Stomach (tissue), 9 donors: Measurements from ENCODE around the gene PORCN. TPM values are rescaled to one million over a fixed set of nuclear protein-coding genes. Genes with fewer than 3 reads are reported as not detected.

Source experiments
- DNase-seq, 2 donors: peaks; one replicate each; pipeline versions ENCODE4 v3.0.0 to v3.0.0-alpha.2; 2013 to 2019
- H3K27ac ChIP-seq, 5 donors: fragments of 200-600 bp in 4 of 5; sonication (generic) in 4 of 5; one replicate each; pipeline ENCODE4 v1.5.1; 2013 to 2019; ENCODE audit warnings: mild to moderate bottlenecking in 1 of 5, moderate library complexity in 1 of 5
- H3K27me3 ChIP-seq, 3 donors: fragments of 200-600 bp; sonication (generic); one replicate each; pipeline ENCODE4 v1.5.1; 2017 to 2019; ENCODE audit warnings: mixed run types in 1 of 3
- H3K36me3 ChIP-seq, 4 donors: fragments of 200-600 bp; sonication (generic); 1 replicate in 3 of 4; 2 replicates in 1 of 4; pipeline ENCODE4 v1.5.1; 2016 to 2019
- H3K4me1 ChIP-seq, 4 donors: fragments of 200-600 bp; sonication (generic); one replicate each; pipeline ENCODE4 v1.5.1; 2016 to 2019
- H3K4me3 ChIP-seq, 4 donors: fragments of 200-600 bp; sonication (generic) in 3 of 4; one replicate each; pipeline ENCODE4 v1.5.1; 2016 to 2019; ENCODE audit warnings: mild to moderate bottlenecking in 1 of 4
- H3K9me3 ChIP-seq, 4 donors: fragments of 200-600 bp; sonication (generic); one replicate each; pipeline ENCODE4 v1.5.1; 2016 to 2019
- EP300 ChIP-seq: sonication (generic); formaldehyde crosslinking; IDR thresholded peaks from one replicate; pipeline ENCODE4 v1.6.1; 2017; ENCODE audit warnings: antibody characterized with exemption
- POLR2A ChIP-seq, 4 donors: fragments of 450-650 bp; IDR thresholded peaks; one replicate each; pipeline ENCODE4 v1.6.1; 2016; ENCODE audit warnings: antibody characterized with exemption in 4 of 4, control low read depth in 2 of 4, mild to moderate bottlenecking in 1 of 4, moderate library complexity in 1 of 4
- POLR2AphosphoS5 ChIP-seq, 3 donors: sonication (generic); formaldehyde crosslinking; IDR thresholded peaks; one replicate each; pipeline ENCODE4 v1.6.1; 2016; ENCODE audit warnings: antibody characterized with exemption in 3 of 3
- whole genome bisulfite sequencing, 5 donors: extraction: QIAGEN DNeasy Blood & Tissue Kit in 3 of 5; methylation state at CpG; one replicate each; pipeline versions ENCODE4 v1.1.5 to v1.1.7; 2013 to 2018; 5-methylcytosine and 5-hydroxymethylcytosine counted together
- intact Hi-C: fragments of 100-400 bp; cut with DNase I; formaldehyde crosslinking; loops from one replicate; pipeline ENCODE4 v1.15.1; 2023; ENCODE audit warnings: low total_unique reads
- polyA plus RNA-seq, 3 donors: library from polyadenylated mRNA; stranded (reverse); fragments of 200-250 nt; gene quantifications; one replicate each; pipeline ENCODE4 v1.2.3, GENCODE V29; 2013
- total RNA-seq, 5 donors: library from RNA; depleted of rRNA; stranded (reverse); fragments of >200 nt; gene quantifications; one replicate each; pipeline versions ENCODE4 v1.1.0 to v1.2.3, GENCODE V29; 2014 to 2016
- TF ChIP-seq, protein P1 (sequence below), 7 experiments: fragments of 450-650 bp in 4 of 7; fragments of 200-600 bp in 3 of 7; sonication (generic) in 3 of 7; IDR thresholded peaks; one replicate each; pipeline ENCODE4 v1.5.1; 2016 to 2019; ENCODE audit warnings: antibody characterized with exemption in 7 of 7, control low read depth in 2 of 7, mild to moderate bottlenecking in 1 of 7
- donor health status: healthy with polysubstance abuse.
- donor health status: Bipolar disorder and iron deficiency.
- donor health status: healthy.

PORCN gene
- total and polyA plus RNA-seq, 8 donors, result 1.8 to 27.4 (median 10.3) TPM

DNA sequence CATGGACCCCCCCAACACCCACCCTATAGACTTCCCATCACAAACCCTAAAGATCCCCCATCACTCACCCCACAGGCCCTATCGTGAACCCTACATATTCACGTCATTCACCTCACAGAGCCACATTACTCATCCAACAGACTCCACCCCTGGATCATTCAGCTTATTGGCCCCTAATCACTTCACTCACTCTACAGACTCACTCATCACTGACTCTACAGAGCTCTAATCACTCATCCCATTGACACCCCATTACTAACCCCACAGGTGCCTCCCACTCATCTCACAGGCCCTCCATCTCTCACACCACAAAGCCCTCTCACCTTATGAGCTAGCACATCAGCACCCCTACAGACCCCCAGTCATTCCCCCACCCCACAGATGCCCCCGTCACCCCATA lies 24.4 kb downstream of the PORCN start:
- WGBS, 5 donors, result 81 to 98% (median 88%) methylated on average over 3 of the region's 3 CpGs
- no peak for DNase-seq
- H3K27ac ChIP-seq, result no peak overlapping the region
- H3K9me3 ChIP-seq, result no peaks in the 10 kb centered on the region
- intact Hi-C loops, result no loop called here
- no peaks in the 10 kb centered on the region for H3K4me1 ChIP-seq
- H3K27me3 ChIP-seq, result no peaks in the 10 kb centered on the region
- TF ChIP-seq, protein P1, sequence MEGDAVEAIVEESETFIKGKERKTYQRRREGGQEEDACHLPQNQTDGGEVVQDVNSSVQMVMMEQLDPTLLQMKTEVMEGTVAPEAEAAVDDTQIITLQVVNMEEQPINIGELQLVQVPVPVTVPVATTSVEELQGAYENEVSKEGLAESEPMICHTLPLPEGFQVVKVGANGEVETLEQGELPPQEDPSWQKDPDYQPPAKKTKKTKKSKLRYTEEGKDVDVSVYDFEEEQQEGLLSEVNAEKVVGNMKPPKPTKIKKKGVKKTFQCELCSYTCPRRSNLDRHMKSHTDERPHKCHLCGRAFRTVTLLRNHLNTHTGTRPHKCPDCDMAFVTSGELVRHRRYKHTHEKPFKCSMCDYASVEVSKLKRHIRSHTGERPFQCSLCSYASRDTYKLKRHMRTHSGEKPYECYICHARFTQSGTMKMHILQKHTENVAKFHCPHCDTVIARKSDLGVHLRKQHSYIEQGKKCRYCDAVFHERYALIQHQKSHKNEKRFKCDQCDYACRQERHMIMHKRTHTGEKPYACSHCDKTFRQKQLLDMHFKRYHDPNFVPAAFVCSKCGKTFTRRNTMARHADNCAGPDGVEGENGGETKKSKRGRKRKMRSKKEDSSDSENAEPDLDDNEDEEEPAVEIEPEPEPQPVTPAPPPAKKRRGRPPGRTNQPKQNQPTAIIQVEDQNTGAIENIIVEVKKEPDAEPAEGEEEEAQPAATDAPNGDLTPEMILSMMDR (IDR thresholded peaks at IDR 0.05), result no peak
- TF ChIP-seq POLR2AphosphoS5 (IDR thresholded peaks at IDR 0.05) (no peak), EP300 (no peak), POLR2A (IDR thresholded peaks at IDR 0.05) (no peak)
- no peak overlapping the region for H3K4me3 ChIP-seq
- H3K36me3 ChIP-seq, result peaks cover 0 to 11% (median 6%) of the 10 kb centered on the region in 4 donors

DNA sequence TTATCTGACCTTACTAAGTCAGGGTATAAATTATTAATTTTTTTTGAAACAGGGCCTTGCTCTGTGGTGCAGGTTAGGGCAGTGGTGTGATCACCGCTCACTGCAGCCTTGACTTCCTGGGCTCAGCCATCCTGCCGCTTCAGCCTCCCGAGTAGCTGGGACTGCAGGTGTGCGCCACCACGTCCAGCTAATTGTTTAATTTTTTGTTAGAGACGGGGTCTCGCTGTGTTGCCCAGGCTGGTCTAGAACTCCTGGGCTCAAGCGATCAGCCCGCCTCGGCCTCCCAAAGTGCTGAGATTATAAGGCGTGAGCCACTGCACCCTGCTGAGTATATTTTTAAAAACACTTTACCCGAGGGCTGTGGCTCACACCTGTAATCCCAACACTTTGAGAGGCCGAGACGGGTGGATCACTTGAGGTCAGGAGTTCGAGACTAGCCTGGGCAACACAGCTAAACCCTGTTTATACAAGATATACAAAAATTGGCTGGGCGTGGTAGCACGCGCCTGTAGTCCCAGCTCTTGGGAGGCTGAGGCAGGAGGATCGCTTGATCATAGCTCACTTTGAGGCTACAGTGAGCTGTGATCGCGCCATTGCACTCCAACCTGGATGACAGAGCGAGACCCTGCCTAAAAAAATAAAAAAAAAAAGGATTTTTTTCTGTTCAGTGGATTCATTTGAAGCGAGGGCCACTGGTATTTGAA lies 30.0 kb downstream of the PORCN start:
- 70 to 81% (median 76%) methylated on average over 14 to 23 of the region's 23 CpGs for WGBS, 5 donors
- H3K27me3 ChIP-seq, result no peaks in the 10 kb centered on the region
- no peak for DNase-seq
- peak overlapping the region in 3 of 4 donors; percentile 27 to 66 (median 63) for H3K4me3 ChIP-seq
- H3K36me3 ChIP-seq, result peaks cover 0 to 15% (median 8%) of the 10 kb centered on the region in 4 donors
- H3K9me3 ChIP-seq, result no peaks in the 10 kb centered on the region
- intact Hi-C loops, result no loop called here
- peak overlapping the region; percentile 79 to 93 (median 90) for H3K27ac ChIP-seq
- TF ChIP-seq EP300 (no peak), POLR2AphosphoS5 (IDR thresholded peaks at IDR 0.05) (no peak)
- peaks cover 0 to 16% (median 10%) of the 10 kb centered on the region in 4 donors for H3K4me1 ChIP-seq

DNA sequence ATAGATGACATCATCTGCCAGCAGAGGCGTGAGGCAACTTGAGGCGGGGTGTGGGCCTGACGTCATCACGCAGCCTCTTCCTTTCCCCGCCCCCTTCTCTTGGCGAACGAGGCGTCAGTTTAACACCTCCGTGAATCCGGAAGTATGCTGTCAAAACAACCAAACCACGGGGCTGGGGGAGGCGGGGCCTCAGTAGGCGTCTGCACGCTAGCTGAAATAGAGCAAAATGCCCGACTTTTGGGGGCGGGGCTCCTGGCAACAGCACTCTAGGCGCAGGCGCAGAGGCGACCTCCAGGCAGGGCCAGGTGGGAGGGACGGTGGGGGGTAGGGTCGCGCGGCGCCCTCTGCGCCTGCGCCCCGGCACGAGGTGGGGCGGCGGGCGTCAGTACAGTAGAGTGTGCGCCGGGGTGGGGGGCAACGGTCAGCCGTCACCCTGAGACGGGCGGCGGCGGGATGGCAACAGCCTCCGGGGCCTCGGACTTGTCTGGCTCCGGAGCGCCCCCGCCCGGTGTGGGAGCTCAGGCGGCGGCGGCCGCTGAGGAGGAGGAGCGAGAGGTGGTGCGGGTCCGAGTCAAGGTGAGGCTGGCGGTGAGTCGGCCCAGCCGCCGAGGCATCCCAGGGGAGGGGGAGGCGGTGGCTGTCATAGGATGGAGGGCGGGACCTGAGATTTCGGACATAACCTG lies 30.7 kb downstream of the PORCN start, which contains the start of gene TBC1D25:
Gene TBC1D25 (plus strand): TSS at position 370 of the 683 bp plus-strand sequence. CDS start 84 bp downstream, at position 454.
- intact Hi-C loops, result no loop called here
- Histone ChIP-seq H3K27ac (peak within 1 kb of the TSS; percentile 79 to 93 (median 90)), H3K9me3 (no peaks in the 10 kb centered on the region), H3K36me3 (peaks cover 0 to 19% (median 12%) of the 10 kb centered on the region in 4 donors), H3K4me1 (peaks cover 0 to 16% (median 10%) of the 10 kb centered on the region in 4 donors), H3K27me3 (no peaks in the 10 kb centered on the region), H3K4me3 (peak within 1 kb of the TSS; percentile 63 to 66 (median 64))
- WGBS, 5 donors, result 0 to 53% (median 15%) methylated on average over 31 to 59 of the region's 59 CpGs
- peak; percentile 97 to 98 for DNase-seq
- TF ChIP-seq, protein P1 (IDR thresholded peaks at IDR 0.05), result peak in 4 of 7 experiments; percentile 15 to 39 (median 16)
- TF ChIP-seq EP300, result no peak
- peak; percentile 50 to 69 (median 53) for TF ChIP-seq POLR2AphosphoS5 (IDR thresholded peaks at IDR 0.05)

DNA sequence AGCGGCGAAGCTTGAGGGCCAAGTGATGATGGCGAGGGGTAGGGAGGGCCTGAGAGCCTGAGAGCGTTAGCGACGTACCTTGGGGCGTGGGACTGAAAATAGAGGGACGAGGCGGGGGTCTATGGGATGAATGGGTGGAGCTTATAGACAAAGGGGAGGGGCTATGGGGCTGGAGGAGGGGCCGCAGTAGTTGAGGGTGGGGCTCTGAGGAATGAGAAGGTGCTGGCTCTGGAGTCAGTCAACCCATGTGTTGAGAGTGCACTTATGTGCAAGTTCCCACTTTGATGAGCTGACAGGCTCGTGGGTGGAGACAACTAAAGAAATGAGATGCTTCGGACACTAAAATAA lies 31.2 kb downstream of the PORCN start:
- H3K4me3 ChIP-seq, result peak overlapping the region; percentile 63 to 66 (median 64)
- no peaks in the 10 kb centered on the region for H3K9me3 ChIP-seq
- DNase-seq, result peak in 1 of 2 donors; percentile 43
- peak overlapping the region; percentile 79 to 93 (median 90) for H3K27ac ChIP-seq
- peaks cover 0 to 24% (median 17%) of the 10 kb centered on the region in 4 donors for H3K36me3 ChIP-seq
- WGBS, 5 donors, result 2 to 59% (median 16%) methylated on average over 11 to 12 of the region's 12 CpGs
- peaks cover 0 to 16% (median 10%) of the 10 kb centered on the region in 4 donors for H3K4me1 ChIP-seq
- H3K27me3 ChIP-seq, result no peaks in the 10 kb centered on the region
- TF ChIP-seq, protein P1 (IDR thresholded peaks at IDR 0.05), result no peak
- TF ChIP-seq EP300, result no peak
- no peak for TF ChIP-seq POLR2AphosphoS5 (IDR thresholded peaks at IDR 0.05)
- TF ChIP-seq POLR2A (IDR thresholded peaks at IDR 0.05), result no peak
- intact Hi-C loops, result no loop called here
